HEK293T (cell line): ENCODE results near the gene FTSJ3.

ENCODE experiments used
- CTCF ChIA-PET: fragments of 350-600 bp; formaldehyde crosslinking; extraction: SDS; loops from one replicate; lab custom pipeline; 2021; ENCODE audit warnings: antibody characterized with exemption, inconsistent platforms; lab: Yijun Ruan, JAX
- POLR2A ChIA-PET: fragments of 350-600 bp; formaldehyde crosslinking; extraction: SDS; loops from one replicate; lab custom pipeline; 2020; ENCODE audit warnings: antibody characterized with exemption, inconsistent platforms; lab: Yijun Ruan, JAX
- DNase-seq: peaks from one replicate; pipeline ENCODE4 v3.0.0; 2012; ENCODE audit warnings: mixed read lengths; ENCODE audit errors: extremely low spot score
- ARNT ChIP-seq: fragments of 450-650 bp; IDR thresholded peaks from 2 replicates; pipeline ENCODE4 v1.6.1; 2017; ENCODE audit warnings: mild to moderate bottlenecking
- BHLHE40 ChIP-seq: fragments of 450-650 bp; IDR thresholded peaks from 2 replicates; pipeline ENCODE4 v1.6.1; 2016; ENCODE audit warnings: mild to moderate bottlenecking, moderate library complexity, borderline replicate concordance
- CTBP1 ChIP-seq: fragments of 450-650 bp; IDR thresholded peaks from 2 replicates; pipeline ENCODE4 v1.6.1; 2016; ENCODE audit warnings: borderline replicate concordance
- ELF4 ChIP-seq: fragments of 450-650 bp; IDR thresholded peaks from 2 replicates; pipeline ENCODE4 v1.6.1; 2017; ENCODE audit warnings: antibody characterized with exemption
- FOXA1 ChIP-seq: fragments of 450-650 bp; IDR thresholded peaks from 2 replicates; pipeline ENCODE4 v1.6.1; 2016; ENCODE audit warnings: mild to moderate bottlenecking
- FOXK2 ChIP-seq: fragments of 450-650 bp; IDR thresholded peaks from 2 replicates; pipeline ENCODE4 v1.6.1; 2016; ENCODE audit warnings: mild to moderate bottlenecking
- FOXM1 ChIP-seq: fragments of 450-650 bp; IDR thresholded peaks from 2 replicates; pipeline ENCODE4 v1.6.1; 2017; ENCODE audit warnings: mild to moderate bottlenecking, borderline replicate concordance
- HDGF ChIP-seq: fragments of 450-650 bp; IDR thresholded peaks from 2 replicates; pipeline ENCODE4 v1.6.1; 2017; ENCODE audit warnings: antibody characterized with exemption, borderline replicate concordance
- L3MBTL2 ChIP-seq: fragments of 450-650 bp; conservative IDR thresholded peaks from 2 replicates; pipeline ENCODE4 v1.6.1; 2016; ENCODE audit warnings: mild to moderate bottlenecking
- LEF1 ChIP-seq: fragments of 450-650 bp; IDR thresholded peaks from 2 replicates; pipeline ENCODE4 v1.6.1; 2017; ENCODE audit warnings: mild to moderate bottlenecking, borderline replicate concordance
- NFRKB ChIP-seq: fragments of 450-650 bp; IDR thresholded peaks from 2 replicates; pipeline ENCODE4 v1.6.1; 2016; ENCODE audit warnings: mild to moderate bottlenecking, moderate library complexity
- SP1 ChIP-seq: fragments of 450-650 bp; IDR thresholded peaks from 2 replicates; pipeline ENCODE4 v1.6.1; 2017
- SUZ12 ChIP-seq: fragments of 450-650 bp; IDR thresholded peaks from 2 replicates; pipeline ENCODE4 v1.6.1; 2016; ENCODE audit warnings: mild to moderate bottlenecking
- TARDBP ChIP-seq: fragments of 450-650 bp; IDR thresholded peaks from 2 replicates; pipeline ENCODE4 v1.6.1; 2016
- ZNF384 ChIP-seq: fragments of 450-650 bp; IDR thresholded peaks from 2 replicates; pipeline ENCODE4 v1.6.1; 2016
- TF ChIP-seq, protein P1 (sequence below): fragments of 450-650 bp; IDR thresholded peaks from 2 replicates; pipeline ENCODE4 v1.6.1; 2016

FTSJ3 gene

DNA sequence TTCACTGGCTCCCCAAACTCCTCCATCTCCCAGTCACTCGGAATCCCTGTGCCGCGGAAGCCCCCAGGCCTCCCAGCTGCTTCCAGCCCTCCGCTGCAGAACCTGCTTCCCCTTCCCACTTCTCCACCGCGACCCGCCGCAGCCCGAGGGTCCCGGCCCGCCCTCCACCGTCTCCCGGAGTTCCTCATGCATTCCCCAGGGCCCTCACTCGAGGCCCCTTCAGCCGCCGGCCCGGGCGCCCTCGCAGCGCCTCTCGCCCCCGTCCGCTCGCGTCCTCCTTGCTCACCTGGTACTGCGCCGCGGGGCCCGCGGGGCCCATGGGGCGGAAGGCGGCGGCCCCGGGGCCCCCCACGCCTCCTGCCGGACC lies 14.7 kb upstream of the FTSJ3 start:
- TF ChIP-seq L3MBTL2 = no peak
- TF ChIP-seq TARDBP = no peak
- TF ChIP-seq ARNT = no peak
- TF ChIP-seq FOXA1 = no peak
- no peak for TF ChIP-seq ZNF384
- no peak for TF ChIP-seq SP1
- TF ChIP-seq BHLHE40 = no peak
- TF ChIP-seq FOXK2 = no peak
- TF ChIP-seq HDGF = no peak
- TF ChIP-seq NFRKB = no peak
- TF ChIP-seq FOXM1 = no peak
- no peak for TF ChIP-seq CTBP1
- TF ChIP-seq SUZ12 = no peak
- TF ChIP-seq, protein P1, sequence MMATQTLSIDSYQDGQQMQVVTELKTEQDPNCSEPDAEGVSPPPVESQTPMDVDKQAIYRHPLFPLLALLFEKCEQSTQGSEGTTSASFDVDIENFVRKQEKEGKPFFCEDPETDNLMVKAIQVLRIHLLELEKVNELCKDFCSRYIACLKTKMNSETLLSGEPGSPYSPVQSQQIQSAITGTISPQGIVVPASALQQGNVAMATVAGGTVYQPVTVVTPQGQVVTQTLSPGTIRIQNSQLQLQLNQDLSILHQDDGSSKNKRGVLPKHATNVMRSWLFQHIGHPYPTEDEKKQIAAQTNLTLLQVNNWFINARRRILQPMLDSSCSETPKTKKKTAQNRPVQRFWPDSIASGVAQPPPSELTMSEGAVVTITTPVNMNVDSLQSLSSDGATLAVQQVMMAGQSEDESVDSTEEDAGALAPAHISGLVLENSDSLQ = no peak
- no peak for TF ChIP-seq LEF1
- no peak for TF ChIP-seq ELF4

DNA sequence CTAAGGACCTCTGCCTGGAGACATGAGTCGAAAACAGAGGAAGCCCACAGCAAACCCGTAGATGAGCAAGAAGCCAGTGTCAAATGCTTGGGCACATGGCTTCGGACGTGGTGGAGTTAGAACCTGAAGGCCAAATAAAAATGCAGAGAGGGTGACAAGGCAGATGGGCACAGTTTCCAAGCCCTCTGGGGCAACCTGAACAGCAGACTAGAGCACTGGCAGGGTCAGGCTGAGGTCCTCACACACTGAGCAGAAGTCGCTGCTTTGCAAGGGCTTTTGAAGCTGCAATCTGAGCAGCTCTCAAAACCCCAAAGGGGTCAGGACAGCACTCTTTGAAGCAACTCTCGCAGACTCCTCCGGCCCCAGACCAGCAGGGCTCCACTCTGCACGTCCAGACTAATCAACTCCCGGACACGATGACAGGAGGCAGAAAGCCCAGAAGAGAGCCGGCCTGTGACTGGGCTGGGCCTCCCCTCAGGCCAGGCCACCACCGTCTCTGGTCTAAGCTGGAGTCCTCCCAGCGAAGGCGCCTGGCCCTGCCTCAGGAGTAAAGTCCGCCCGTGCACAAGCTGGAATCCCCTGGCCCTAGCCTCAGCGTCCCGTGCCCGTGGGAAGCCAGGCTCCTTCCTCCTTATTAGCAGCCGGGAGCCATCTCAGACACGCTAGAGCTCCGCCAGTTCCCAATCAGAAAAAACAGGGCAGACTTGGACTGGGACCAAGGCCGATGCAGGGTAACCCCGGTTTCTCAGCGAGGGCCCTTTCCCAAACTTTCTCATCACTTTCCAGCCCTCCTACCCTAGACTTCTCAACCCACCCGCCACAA lies 14.1 kb upstream of the FTSJ3 start:
- ChIA-PET POLR2A (interaction anchor here (0.8 to 9.1 kb wide), 5 partner anchors 9 to 68 kb away, joined by 3 to 67 read pairs (median 27); partner anchors contain the start of genes CCDC47, DDX42, FTSJ3 and PSMC5), CTCF (interaction anchor here (0.5 to 0.8 kb wide), 4 partner anchors 11 to 575 kb away, joined by 3 to 4 read pairs (median 3); no protein-coding TSS in a partner anchor)
- DNase-seq = no peak
- TF ChIP-seq TARDBP (no peak), ELF4 (no peak), CTBP1 (no peak), FOXM1 (no peak), SP1 (no peak), BHLHE40 (no peak), L3MBTL2 (0 out of 2 replicates have a peak, but pooled peaks have one; percentile 38), ARNT (no peak)

More for the DNA sequence above, 14.7 kb upstream of the FTSJ3 start:
- POLR2A ChIA-PET = interaction anchor here (0.8 to 9.1 kb wide), 5 partner anchors 9 to 68 kb away, joined by 3 to 67 read pairs (median 27); partner anchors contain the start of genes CCDC47, DDX42, FTSJ3 and PSMC5
- CTCF ChIA-PET = interaction anchor here (0.6 to 0.8 kb wide), 3 partner anchors 11 to 575 kb away, joined by 3 read pairs; no protein-coding TSS in a partner anchor
- no peak for DNase-seq

DNA sequence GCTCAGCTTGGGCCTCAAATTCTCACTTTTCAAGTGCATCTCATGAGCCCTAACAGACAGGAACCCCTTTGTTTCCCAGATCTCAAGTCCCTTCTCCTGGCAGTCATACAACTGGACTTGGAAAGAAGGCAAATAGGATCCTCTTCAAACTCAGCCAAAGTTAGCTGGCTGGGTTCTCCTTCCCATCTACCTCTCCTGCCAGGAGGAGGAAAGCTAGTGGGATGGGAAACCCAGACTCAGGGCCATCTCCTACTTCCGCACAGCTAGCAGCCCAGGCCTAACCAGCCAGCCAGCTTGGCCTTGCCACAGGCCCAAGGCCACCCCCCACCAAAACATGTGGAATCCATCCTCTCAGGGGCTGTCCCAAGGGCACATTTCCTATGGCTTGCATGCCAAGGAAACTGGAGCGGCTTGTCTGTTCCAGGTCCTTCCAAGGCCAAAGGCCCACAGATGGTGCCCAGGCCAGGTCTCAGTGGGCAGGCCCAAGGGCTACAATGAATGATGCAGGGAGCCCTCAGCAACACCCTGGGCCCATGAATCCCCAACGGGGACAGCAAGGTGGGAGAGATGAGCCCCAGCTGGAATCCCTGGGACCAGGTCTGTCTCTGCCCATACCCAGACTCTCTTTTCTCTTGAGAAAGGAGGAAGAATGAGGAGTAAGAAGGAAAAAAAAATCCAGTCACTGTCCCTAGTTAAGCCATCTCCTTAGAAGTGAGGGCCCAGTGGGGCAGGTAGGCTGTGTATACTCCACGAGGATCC lies 13.3 kb upstream of the FTSJ3 start:
- no peak for TF ChIP-seq LEF1
- no peak for TF ChIP-seq FOXA1
- no peak for TF ChIP-seq FOXK2
- no peak for TF ChIP-seq SP1
- no peak for TF ChIP-seq HDGF
- TF ChIP-seq NFRKB = no peak
- no peak for TF ChIP-seq ELF4
- TF ChIP-seq ZNF384 = no peak
- no peak; the same call in 1 of the 2 replicates for TF ChIP-seq L3MBTL2
- no peak for TF ChIP-seq SUZ12
- no peak for TF ChIP-seq ARNT
- no peak for TF ChIP-seq BHLHE40
- no peak for TF ChIP-seq CTBP1
- CTCF ChIA-PET = no interaction called here
- DNase-seq = no peak
- POLR2A ChIA-PET = interaction anchor here (0.9 to 9.1 kb wide), 4 partner anchors 9 to 93 kb away, joined by 3 to 67 read pairs (median 30); partner anchors contain the start of genes CCDC47, DDX42, FTSJ3 and PSMC5

- ChIA-PET POLR2A (interaction anchor here (1.3 to 9.1 kb wide), 2 partner anchors 12 to 65 kb away, joined by 7 to 67 read pairs; partner anchors contain the start of genes CCDC47, DDX42, FTSJ3 and PSMC5), CTCF (interaction anchor here (0.9 kb wide), 1 partner anchor 9 kb away, joined by 4 read pairs; no protein-coding TSS in a partner anchor)
- TF ChIP-seq ELF4 (no peak), SP1 (no peak), FOXK2 (no peak), BHLHE40 (no peak), L3MBTL2 (no peak), HDGF (no peak), FOXA1 (no peak), SUZ12 (no peak)
- no peak for DNase-seq
These were observed 11.2 kb upstream of the FTSJ3 start for GRCh38 chr17:63838631-63839171.

GRCh38 chr17:63837962-63838600 lies 10.6 kb upstream of the FTSJ3 start:
- ChIA-PET CTCF (no interaction called here), POLR2A (interaction anchor here (1.2 to 9.1 kb wide), 3 partner anchors 11 to 64 kb away, joined by 3 to 67 read pairs (median 7); partner anchors contain the start of genes CCDC47, DDX42, FTSJ3 and PSMC5)
- DNase-seq = no peak
- TF ChIP-seq ARNT = no peak
- no peak for TF ChIP-seq FOXM1
- no peak for TF ChIP-seq SP1
- TF ChIP-seq HDGF = no peak
- TF ChIP-seq ELF4 = no peak

GRCh38 chr17:63837480-63837879 lies 10.0 kb upstream of the FTSJ3 start:
- CTCF ChIA-PET = no interaction called here
- no peak for DNase-seq
- TF ChIP-seq, protein P1 = no peak
- TF ChIP-seq BHLHE40 (no peak), HDGF (no peak), CTBP1 (no peak), L3MBTL2 (no peak), SP1 (no peak), TARDBP (no peak), ELF4 (no peak), NFRKB (no peak), ZNF384 (no peak), ARNT (no peak), SUZ12 (no peak), FOXK2 (no peak), FOXA1 (no peak), FOXM1 (no peak)

More at GRCh38 chr17:63837480-63837879, 10.0 kb upstream of the FTSJ3 start:
- POLR2A ChIA-PET = interaction anchor here (1.2 to 9.1 kb wide), 2 partner anchors 11 to 64 kb away, joined by 3 to 67 read pairs; partner anchors contain the start of genes CCDC47, DDX42, FTSJ3 and PSMC5
